K562 (cell line): ENCODE data around the gene PDLIM7. TPM values are rescaled to one million over a fixed set of nuclear protein-coding genes. Genes with fewer than 3 reads are reported as not detected.

Experiments
- EP400 ChIP-seq: fragments of 450-650 bp; IDR thresholded peaks from 2 replicates; pipeline ENCODE4 v1.6.1; 2017; ENCODE audit warnings: antibody characterized with exemption, mild to moderate bottlenecking, moderate library complexity
- HNRNPLL ChIP-seq: fragments of 200-400 bp; formaldehyde crosslinking; IDR thresholded peaks from 2 replicates; pipeline ENCODE4 v1.6.1; 2017; ENCODE audit warnings: low read length, low read depth, mild to moderate bottlenecking; ENCODE audit not compliant: poor library complexity, severe bottlenecking
- MYBL2 ChIP-seq, 2 experiments: fragments of 450-650 bp in 1 of 2; sonication (generic) in 1 of 2; formaldehyde crosslinking in 1 of 2; IDR thresholded peaks; 2 replicates each; pipeline versions ENCODE4 v1.6.1 to v1.8.1; 2017 to 2022; ENCODE audit warnings: borderline replicate concordance in 1 of 2, inconsistent platforms in 1 of 2, low read depth in 1 of 2, mild to moderate bottlenecking in 1 of 2, missing genetic modification reagents in 1 of 2, moderate library complexity in 1 of 2
- POU5F1 ChIP-seq: fragments of 150-350 bp; IDR thresholded peaks from 2 replicates; pipeline ENCODE4 v1.6.1; 2014; ENCODE audit warnings: borderline replicate concordance, low read length, low read depth, mild to moderate bottlenecking; ENCODE audit not compliant: partially characterized antibody
- RBM22 ChIP-seq: fragments of 200-400 bp; formaldehyde crosslinking; IDR thresholded peaks from 2 replicates; pipeline ENCODE4 v1.6.1; 2018; ENCODE audit warnings: low read length, low read depth; ENCODE audit not compliant: poor library complexity, severe bottlenecking
- SP1 ChIP-seq: sonication (generic); formaldehyde crosslinking; IDR thresholded peaks from 2 replicates; pipeline ENCODE4 v1.8.1; 2022; ENCODE audit warnings: mild to moderate bottlenecking, missing genetic modification reagents
- TARDBP ChIP-seq: fragments of 450-650 bp; IDR thresholded peaks from 2 replicates; pipeline ENCODE4 v1.6.1; 2016
- WHSC1 ChIP-seq: IDR thresholded peaks from one replicate; pipeline ENCODE4 v1.6.1; 2012; ENCODE audit warnings: low read length, control low read depth, inconsistent platforms
- ZNF444 ChIP-seq: fragments of 250-450 bp; sonication (Bioruptor Pico); IDR thresholded peaks from 2 replicates; pipeline ENCODE4 v1.4.0; 2020; ENCODE audit warnings: mild to moderate bottlenecking, moderate library complexity
- polyA plus RNA-seq, 8 experiments: library from polyadenylated mRNA; depleted of rRNA in 4 of 8; stranded (reverse) in 5 of 8; unstranded in 3 of 8; fragments of >200 nt; fragmentation: Nextera tagmentation in 2 of 8; fragmentation: Illumina TruSeq in 1 of 8; extraction: Ambion mirVana in 2 of 8; extraction: Trizol in 1 of 8; gene quantifications; 2 replicates each; pipeline versions ENCODE4 v1.2.1 to v1.2.3, GENCODE V29; 2011 to 2014; ENCODE audit warnings: inconsistent platforms in 1 of 8, missing spikeins in 1 of 8
- total RNA-seq, 7 experiments: library from RNA; depleted of rRNA in 6 of 7; stranded (reverse); fragments of >200 nt in 6 of 7; fragmentation: Illumina TruSeq in 2 of 7; extraction: Trizol in 2 of 7; gene quantifications; 2 replicates each; pipeline versions ENCODE4 v1.2.1 to v1.2.3, GENCODE V29; 2011 to 2021; ENCODE audit warnings: low replicate concordance in 1 of 7
- TF ChIP-seq, protein P1 (sequence below): fragments of 250-450 bp; sonication (Bioruptor Pico); IDR thresholded peaks from 2 replicates; pipeline ENCODE4 v1.4.0; 2020
- TF ChIP-seq, protein P2 (sequence below): sonication (generic); formaldehyde crosslinking; IDR thresholded peaks from 2 replicates; pipeline ENCODE4 v1.8.0; 2022; ENCODE audit warnings: mild to moderate bottlenecking, missing genetic modification reagents
- TF ChIP-seq, protein P3 (sequence below), 2 experiments: fragments of 450-650 bp in 1 of 2; sonication (generic) in 1 of 2; formaldehyde crosslinking; conservative IDR thresholded peaks; 2 replicates each; pipeline versions ENCODE4 v1.4.0 to v1.8.1; 2020 to 2022; ENCODE audit warnings: mild to moderate bottlenecking in 1 of 2, missing genetic modification reagents in 1 of 2
- TF ChIP-seq, protein P4 (sequence below): IDR thresholded peaks from 3 replicates; pipeline ENCODE4 v1.6.1; 2011; ENCODE audit warnings: borderline replicate concordance, mild to moderate bottlenecking; ENCODE audit not compliant: insufficient read length, insufficient read depth
- TF ChIP-seq, protein P5 (sequence below): fragments of 450-650 bp; IDR thresholded peaks from 2 replicates; pipeline ENCODE4 v1.6.1; 2014; ENCODE audit warnings: low read depth, mild to moderate bottlenecking, moderate library complexity, borderline replicate concordance

Gene PDLIM7
- total and polyA plus RNA-seq, 9 of the 15 experiments (the other 6 are each of a cell fraction or from before 2014, with no cell fraction given), result 2.1 to 124 (median 32.6) TPM

DNA sequence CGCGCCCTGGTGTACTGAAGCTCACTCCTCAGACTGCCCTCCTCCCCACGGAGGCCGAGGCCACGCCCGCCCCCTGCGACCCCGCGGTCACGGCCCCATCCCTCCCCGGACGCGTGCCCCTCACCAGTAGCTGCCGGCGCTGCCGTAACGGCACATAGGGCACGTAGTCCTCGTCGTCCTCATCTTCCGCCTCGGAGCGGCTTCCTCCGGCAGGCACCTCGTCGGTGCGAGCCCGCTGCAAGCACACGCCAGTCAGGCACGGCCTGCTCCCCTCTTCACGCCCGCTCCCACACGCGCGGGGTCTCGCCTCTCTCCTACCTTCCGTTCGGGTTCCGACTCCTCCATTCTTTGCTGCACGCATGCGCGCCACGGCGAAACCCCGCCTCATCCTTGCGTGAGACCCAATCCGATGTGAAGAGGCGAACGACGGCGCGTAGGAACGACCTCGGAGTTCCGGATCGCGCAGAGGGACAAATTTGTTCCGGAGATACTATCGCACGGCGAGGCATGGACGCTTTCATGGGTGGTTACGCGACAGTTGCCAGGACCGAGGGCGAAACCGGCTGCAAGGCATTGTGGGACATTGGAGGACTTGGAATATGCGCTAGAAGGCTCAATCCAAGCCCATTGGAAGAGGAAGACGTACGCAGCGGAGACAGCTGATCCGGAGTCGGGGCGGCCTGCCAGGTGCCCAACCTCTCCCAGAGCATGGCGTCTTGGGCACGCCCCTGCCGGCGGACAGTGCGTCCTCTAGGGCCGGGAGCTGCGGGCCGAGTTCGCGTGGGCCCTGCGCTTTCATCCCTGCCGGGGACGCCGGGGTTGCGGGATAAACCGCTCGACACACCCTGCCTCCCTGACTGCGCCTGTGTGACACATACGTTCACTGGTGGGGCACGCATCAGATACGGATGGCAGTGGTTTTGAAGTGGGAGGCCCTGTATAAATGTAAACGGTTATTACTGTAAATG, 19.5 kb upstream of the PDLIM7 start, which contains the start of gene DDX41 (continued):
- TF ChIP-seq HNRNPLL, result peak; percentile 74
- 0 out of 2 replicates have a peak, but pooled peaks have one; percentile 15 for TF ChIP-seq ZNF444 (CRISPR knock-in tag)
- TF ChIP-seq, protein P1, sequence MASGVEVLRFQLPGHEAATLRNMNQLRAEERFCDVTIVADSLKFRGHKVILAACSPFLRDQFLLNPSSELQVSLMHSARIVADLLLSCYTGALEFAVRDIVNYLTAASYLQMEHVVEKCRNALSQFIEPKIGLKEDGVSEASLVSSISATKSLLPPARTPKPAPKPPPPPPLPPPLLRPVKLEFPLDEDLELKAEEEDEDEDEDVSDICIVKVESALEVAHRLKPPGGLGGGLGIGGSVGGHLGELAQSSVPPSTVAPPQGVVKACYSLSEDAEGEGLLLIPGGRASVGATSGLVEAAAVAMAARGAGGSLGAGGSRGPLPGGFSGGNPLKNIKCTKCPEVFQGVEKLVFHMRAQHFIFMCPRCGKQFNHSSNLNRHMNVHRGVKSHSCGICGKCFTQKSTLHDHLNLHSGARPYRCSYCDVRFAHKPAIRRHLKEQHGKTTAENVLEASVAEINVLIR, result peak; percentile 39; the same call in 1 of the 2 replicates
- peak; percentile 85 for TF ChIP-seq POU5F1
- TF ChIP-seq SP1 (CRISPR knock-in tag), result peak; percentile 90
- TF ChIP-seq, protein P2, sequence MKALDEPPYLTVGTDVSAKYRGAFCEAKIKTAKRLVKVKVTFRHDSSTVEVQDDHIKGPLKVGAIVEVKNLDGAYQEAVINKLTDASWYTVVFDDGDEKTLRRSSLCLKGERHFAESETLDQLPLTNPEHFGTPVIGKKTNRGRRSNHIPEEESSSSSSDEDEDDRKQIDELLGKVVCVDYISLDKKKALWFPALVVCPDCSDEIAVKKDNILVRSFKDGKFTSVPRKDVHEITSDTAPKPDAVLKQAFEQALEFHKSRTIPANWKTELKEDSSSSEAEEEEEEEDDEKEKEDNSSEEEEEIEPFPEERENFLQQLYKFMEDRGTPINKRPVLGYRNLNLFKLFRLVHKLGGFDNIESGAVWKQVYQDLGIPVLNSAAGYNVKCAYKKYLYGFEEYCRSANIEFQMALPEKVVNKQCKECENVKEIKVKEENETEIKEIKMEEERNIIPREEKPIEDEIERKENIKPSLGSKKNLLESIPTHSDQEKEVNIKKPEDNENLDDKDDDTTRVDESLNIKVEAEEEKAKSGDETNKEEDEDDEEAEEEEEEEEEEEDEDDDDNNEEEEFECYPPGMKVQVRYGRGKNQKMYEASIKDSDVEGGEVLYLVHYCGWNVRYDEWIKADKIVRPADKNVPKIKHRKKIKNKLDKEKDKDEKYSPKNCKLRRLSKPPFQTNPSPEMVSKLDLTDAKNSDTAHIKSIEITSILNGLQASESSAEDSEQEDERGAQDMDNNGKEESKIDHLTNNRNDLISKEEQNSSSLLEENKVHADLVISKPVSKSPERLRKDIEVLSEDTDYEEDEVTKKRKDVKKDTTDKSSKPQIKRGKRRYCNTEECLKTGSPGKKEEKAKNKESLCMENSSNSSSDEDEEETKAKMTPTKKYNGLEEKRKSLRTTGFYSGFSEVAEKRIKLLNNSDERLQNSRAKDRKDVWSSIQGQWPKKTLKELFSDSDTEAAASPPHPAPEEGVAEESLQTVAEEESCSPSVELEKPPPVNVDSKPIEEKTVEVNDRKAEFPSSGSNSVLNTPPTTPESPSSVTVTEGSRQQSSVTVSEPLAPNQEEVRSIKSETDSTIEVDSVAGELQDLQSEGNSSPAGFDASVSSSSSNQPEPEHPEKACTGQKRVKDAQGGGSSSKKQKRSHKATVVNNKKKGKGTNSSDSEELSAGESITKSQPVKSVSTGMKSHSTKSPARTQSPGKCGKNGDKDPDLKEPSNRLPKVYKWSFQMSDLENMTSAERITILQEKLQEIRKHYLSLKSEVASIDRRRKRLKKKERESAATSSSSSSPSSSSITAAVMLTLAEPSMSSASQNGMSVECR, result peak; percentile 97
- peak; percentile 64 for TF ChIP-seq RBM22
- no peak for TF ChIP-seq MYBL2 (IDR thresholded peaks at IDR 0.05; ENCODE audit: low read depth)
- no peak for TF ChIP-seq MYBL2 (CRISPR knock-in tag; IDR thresholded peaks at IDR 0.05; ENCODE audit: borderline replicate concordance)
- TF ChIP-seq, protein P3, sequence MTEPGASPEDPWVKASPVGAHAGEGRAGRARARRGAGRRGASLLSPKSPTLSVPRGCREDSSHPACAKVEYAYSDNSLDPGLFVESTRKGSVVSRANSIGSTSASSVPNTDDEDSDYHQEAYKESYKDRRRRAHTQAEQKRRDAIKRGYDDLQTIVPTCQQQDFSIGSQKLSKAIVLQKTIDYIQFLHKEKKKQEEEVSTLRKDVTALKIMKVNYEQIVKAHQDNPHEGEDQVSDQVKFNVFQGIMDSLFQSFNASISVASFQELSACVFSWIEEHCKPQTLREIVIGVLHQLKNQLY (CRISPR knock-in tag; conservative IDR thresholded peaks at IDR 0.05), result no peak
- TF ChIP-seq EP400, result peak; percentile 97
- TF ChIP-seq, protein P4, sequence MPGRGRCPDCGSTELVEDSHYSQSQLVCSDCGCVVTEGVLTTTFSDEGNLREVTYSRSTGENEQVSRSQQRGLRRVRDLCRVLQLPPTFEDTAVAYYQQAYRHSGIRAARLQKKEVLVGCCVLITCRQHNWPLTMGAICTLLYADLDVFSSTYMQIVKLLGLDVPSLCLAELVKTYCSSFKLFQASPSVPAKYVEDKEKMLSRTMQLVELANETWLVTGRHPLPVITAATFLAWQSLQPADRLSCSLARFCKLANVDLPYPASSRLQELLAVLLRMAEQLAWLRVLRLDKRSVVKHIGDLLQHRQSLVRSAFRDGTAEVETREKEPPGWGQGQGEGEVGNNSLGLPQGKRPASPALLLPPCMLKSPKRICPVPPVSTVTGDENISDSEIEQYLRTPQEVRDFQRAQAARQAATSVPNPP, result no peak
- TF ChIP-seq, protein P5, sequence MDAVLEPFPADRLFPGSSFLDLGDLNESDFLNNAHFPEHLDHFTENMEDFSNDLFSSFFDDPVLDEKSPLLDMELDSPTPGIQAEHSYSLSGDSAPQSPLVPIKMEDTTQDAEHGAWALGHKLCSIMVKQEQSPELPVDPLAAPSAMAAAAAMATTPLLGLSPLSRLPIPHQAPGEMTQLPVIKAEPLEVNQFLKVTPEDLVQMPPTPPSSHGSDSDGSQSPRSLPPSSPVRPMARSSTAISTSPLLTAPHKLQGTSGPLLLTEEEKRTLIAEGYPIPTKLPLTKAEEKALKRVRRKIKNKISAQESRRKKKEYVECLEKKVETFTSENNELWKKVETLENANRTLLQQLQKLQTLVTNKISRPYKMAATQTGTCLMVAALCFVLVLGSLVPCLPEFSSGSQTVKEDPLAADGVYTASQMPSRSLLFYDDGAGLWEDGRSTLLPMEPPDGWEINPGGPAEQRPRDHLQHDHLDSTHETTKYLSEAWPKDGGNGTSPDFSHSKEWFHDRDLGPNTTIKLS, result peak; percentile 82
- TF ChIP-seq TARDBP, result 0 out of 2 replicates have a peak, but pooled peaks have one; percentile 43
- TF ChIP-seq WHSC1, result no peak
